Suprapubic skin (tissue), 4 donors: ENCODE measurements around the gene DAB2. TPM values are rescaled to one million over a fixed set of nuclear protein-coding genes. Genes with fewer than 3 reads are reported as not detected.

Source experiments
- DNase-seq, 2 donors: peaks; one replicate each; pipeline ENCODE4 v3.0.0-alpha.2; 2019; ENCODE audit warnings: low spot score in 2 of 2
- H3K27ac ChIP-seq: fragments of 200-600 bp; sonication (generic); one replicate; pipeline ENCODE4 v1.5.1; 2019
- H3K27me3 ChIP-seq: fragments of 200-600 bp; sonication (generic); one replicate; pipeline ENCODE4 v1.5.1; 2019
- H3K36me3 ChIP-seq: fragments of 200-600 bp; sonication (generic); one replicate; pipeline ENCODE4 v1.5.1; 2019
- H3K4me1 ChIP-seq: fragments of 200-600 bp; sonication (generic); one replicate; pipeline ENCODE4 v1.5.1; 2019
- H3K4me3 ChIP-seq: fragments of 200-600 bp; sonication (generic); one replicate; pipeline ENCODE4 v1.5.1; 2019; ENCODE audit warnings: mild to moderate bottlenecking
- H3K9me3 ChIP-seq: fragments of 200-600 bp; sonication (generic); one replicate; pipeline ENCODE4 v1.5.1; 2019
- EP300 ChIP-seq: sonication (generic); formaldehyde crosslinking; IDR thresholded peaks from one replicate; pipeline ENCODE4 v1.6.1; 2017; ENCODE audit warnings: antibody characterized with exemption
- POLR2A ChIP-seq, 2 donors: fragments of 450-650 bp; IDR thresholded peaks; one replicate each; pipeline ENCODE4 v1.6.1; 2017; ENCODE audit warnings: antibody characterized with exemption in 2 of 2, mild to moderate bottlenecking in 2 of 2, moderate library complexity in 2 of 2
- POLR2AphosphoS5 ChIP-seq, 3 donors: sonication (generic); formaldehyde crosslinking; IDR thresholded peaks; one replicate each; pipeline ENCODE4 v1.6.1; 2017; ENCODE audit warnings: antibody characterized with exemption in 3 of 3
- WGBS: methylation state at CpG from one replicate; pipeline ENCODE4 v1.1.5; 2018; 5-methylcytosine and 5-hydroxymethylcytosine counted together
- total RNA-seq, 4 donors: library from RNA; depleted of rRNA; stranded (reverse); fragments of >200 nt; gene quantifications; one replicate each; pipeline ENCODE4 v1.1.0, GENCODE V29; 2016
- TF ChIP-seq, protein P1 (sequence below), 2 donors: fragments of 200-600 bp in 1 of 2; fragments of 450-650 bp in 1 of 2; sonication (generic) in 1 of 2; IDR thresholded peaks; one replicate each; pipeline ENCODE4 v1.5.1; 2016 to 2019; ENCODE audit warnings: antibody characterized with exemption in 2 of 2, mild to moderate bottlenecking in 1 of 2, moderate library complexity in 1 of 2

The DAB2 gene
- total RNA-seq, 4 donors from 2014 or later, result 7.1 to 30.6 (median 11.7) TPM

DNA sequence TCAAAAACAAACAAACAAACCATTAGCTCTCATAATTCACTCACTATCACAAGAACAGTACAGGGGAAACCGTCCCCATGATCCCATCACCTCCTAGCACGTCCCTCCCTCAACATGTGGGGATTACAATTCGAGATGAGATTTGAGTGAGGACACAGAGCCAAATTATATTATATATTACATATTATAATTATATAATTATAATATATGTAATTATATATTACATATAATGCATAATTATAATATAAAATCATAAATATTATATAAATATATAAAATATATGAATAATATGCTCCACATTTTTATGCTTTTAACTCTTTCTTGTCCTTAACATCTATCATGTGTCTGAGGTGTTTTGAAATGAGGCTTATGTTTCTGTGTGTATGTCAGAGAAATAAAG, 57.1 kb downstream of the DAB2 start:
- 79% methylated on average over 3 of the region's 3 CpGs for WGBS
- Histone ChIP-seq H3K9me3 (no peaks in the 10 kb centered on the region), H3K4me1 (peaks cover 12% of the 10 kb centered on the region), H3K36me3 (peaks cover 9% of the 10 kb centered on the region), H3K27me3 (no peaks in the 10 kb centered on the region), H3K4me3 (no peak overlapping the region), H3K27ac (no peak overlapping the region)
- DNase-seq, result no peak
- TF ChIP-seq, protein P1, sequence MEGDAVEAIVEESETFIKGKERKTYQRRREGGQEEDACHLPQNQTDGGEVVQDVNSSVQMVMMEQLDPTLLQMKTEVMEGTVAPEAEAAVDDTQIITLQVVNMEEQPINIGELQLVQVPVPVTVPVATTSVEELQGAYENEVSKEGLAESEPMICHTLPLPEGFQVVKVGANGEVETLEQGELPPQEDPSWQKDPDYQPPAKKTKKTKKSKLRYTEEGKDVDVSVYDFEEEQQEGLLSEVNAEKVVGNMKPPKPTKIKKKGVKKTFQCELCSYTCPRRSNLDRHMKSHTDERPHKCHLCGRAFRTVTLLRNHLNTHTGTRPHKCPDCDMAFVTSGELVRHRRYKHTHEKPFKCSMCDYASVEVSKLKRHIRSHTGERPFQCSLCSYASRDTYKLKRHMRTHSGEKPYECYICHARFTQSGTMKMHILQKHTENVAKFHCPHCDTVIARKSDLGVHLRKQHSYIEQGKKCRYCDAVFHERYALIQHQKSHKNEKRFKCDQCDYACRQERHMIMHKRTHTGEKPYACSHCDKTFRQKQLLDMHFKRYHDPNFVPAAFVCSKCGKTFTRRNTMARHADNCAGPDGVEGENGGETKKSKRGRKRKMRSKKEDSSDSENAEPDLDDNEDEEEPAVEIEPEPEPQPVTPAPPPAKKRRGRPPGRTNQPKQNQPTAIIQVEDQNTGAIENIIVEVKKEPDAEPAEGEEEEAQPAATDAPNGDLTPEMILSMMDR (IDR thresholded peaks at IDR 0.05), result no peak
- TF ChIP-seq POLR2AphosphoS5 (IDR thresholded peaks at IDR 0.05), result no peak
- TF ChIP-seq EP300, result no peak
- no peak for TF ChIP-seq POLR2A (IDR thresholded peaks at IDR 0.05)

DNA sequence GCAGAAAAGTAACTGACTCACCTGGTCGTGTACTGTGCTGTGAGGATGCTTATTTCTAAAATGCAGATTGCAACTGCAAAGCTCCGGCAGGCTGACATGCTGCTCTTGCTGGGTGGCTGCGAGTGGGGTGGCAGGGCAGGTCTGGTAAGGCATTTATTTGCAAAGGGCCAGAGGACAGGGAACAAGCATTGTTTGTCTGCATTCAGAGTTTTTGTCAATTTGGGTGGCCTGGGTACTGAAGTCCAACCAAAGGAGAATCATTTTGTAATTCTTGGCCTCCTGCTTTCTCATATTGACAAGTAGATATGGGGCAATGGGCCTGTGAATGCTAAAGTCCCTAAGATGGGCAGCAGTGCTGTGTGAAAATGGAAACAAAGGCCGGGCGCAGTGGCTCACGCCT, 60.4 kb downstream of the DAB2 start, which contains the start of gene C9:
Gene C9, minus strand, starts transcription at position 129 of the 400 bp plus-strand sequence. Its CDS starts 31 bp downstream, at position 98.
- no peak within 1 kb of the TSS for H3K4me3 ChIP-seq
- peaks cover 1% of the 10 kb centered on the region for H3K4me1 ChIP-seq
- no peak within 1 kb of the TSS for H3K27ac ChIP-seq
- no peaks in the 10 kb centered on the region for H3K9me3 ChIP-seq
- no peaks in the 10 kb centered on the region for H3K27me3 ChIP-seq
- no peak for DNase-seq
- no peaks in the 10 kb centered on the region for H3K36me3 ChIP-seq
- 79% methylated on average over 6 of the region's 6 CpGs for WGBS
- TF ChIP-seq EP300 (no peak), POLR2AphosphoS5 (IDR thresholded peaks at IDR 0.05) (no peak), POLR2A (IDR thresholded peaks at IDR 0.05) (no peak)
- TF ChIP-seq, protein P1 (IDR thresholded peaks at IDR 0.05), result no peak

DNA sequence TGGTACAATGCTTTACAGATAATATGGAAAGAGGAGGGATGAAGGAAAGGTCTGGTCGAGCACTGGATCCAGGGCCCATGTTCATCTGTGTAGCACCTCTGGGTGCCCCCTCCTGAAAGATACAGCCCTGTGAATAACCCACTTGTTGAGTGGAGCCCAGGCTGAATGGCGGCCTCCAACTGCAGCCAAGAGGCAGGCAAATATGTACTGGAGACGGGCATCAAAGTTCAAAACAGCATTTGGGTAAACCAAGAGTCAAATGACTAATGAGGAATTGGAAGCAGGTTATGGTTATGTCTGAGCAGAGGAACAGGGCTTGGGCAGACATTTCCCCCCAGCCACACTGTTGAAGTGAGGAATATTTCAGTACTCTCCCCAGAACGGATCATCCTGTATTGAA, 61.6 kb downstream of the DAB2 start:
- Histone ChIP-seq H3K36me3 (no peaks in the 10 kb centered on the region), H3K4me3 (no peak overlapping the region), H3K9me3 (no peaks in the 10 kb centered on the region), H3K27me3 (no peaks in the 10 kb centered on the region), H3K4me1 (no peaks in the 10 kb centered on the region), H3K27ac (no peak overlapping the region)
- DNase-seq, result no peak
- 83% methylated on average over 4 of the region's 4 CpGs for WGBS
- TF ChIP-seq, protein P1 (IDR thresholded peaks at IDR 0.05), result no peak
- no peak for TF ChIP-seq POLR2AphosphoS5 (IDR thresholded peaks at IDR 0.05)
- no peak for TF ChIP-seq POLR2A (IDR thresholded peaks at IDR 0.05)
- no peak for TF ChIP-seq EP300

DNA sequence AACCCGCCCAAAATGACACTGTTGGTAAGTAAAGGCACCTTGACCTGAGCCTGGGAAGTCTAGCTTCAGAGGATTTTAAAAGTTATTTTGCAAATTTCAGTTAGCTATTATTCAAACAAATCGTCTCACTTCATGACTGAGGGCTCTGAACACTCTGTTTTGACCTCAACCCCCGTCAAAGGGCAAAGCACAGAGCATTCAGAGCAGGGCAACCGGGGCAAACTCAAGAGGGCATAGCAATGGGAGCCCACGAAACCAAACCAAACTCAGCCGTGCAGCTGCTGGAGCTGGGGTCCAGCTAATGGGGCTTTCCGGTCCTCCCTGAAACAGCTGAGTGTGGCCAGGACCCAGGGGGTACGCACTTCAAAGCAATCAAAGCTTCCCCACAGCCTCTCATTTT, 62.1 kb downstream of the DAB2 start:
- no peaks in the 10 kb centered on the region for H3K4me1 ChIP-seq
- H3K36me3 ChIP-seq, result no peaks in the 10 kb centered on the region
- WGBS, result 90% methylated on average over 8 of the region's 8 CpGs
- no peak for DNase-seq
- TF ChIP-seq EP300 (no peak), POLR2A (IDR thresholded peaks at IDR 0.05) (no peak), POLR2AphosphoS5 (IDR thresholded peaks at IDR 0.05) (no peak)
- TF ChIP-seq, protein P1 (IDR thresholded peaks at IDR 0.05), result no peak
- H3K9me3 ChIP-seq, result no peaks in the 10 kb centered on the region
- no peaks in the 10 kb centered on the region for H3K27me3 ChIP-seq
- H3K4me3 ChIP-seq, result no peak overlapping the region
- no peak overlapping the region for H3K27ac ChIP-seq

DNA sequence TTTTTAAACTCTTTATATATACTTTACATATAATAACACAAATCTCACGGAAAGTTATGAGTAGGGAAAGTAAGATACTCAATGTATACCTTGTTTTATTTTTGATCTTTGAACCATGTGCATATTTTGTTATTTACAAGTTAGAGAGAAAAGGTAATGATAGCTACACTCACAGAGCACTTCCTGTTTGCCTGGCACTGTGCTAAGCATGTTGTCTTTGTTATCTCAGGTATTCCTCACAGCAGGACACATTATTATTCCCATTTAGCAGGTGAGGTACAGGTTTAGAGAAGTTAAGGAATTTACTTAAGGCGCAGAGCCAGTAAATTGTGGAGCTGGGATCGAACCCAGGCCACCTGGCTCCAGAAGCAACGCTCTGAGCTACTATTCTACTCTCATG, 63.5 kb downstream of the DAB2 start:
- no peaks in the 10 kb centered on the region for H3K9me3 ChIP-seq
- TF ChIP-seq POLR2A (IDR thresholded peaks at IDR 0.05), result no peak
- TF ChIP-seq, protein P1 (IDR thresholded peaks at IDR 0.05), result no peak
- H3K27ac ChIP-seq, result no peak overlapping the region
- no peaks in the 10 kb centered on the region for H3K4me1 ChIP-seq
- no peak for DNase-seq
- 86% methylated on average over 4 of the region's 4 CpGs for WGBS
- H3K4me3 ChIP-seq, result no peak overlapping the region
- no peaks in the 10 kb centered on the region for H3K36me3 ChIP-seq
- no peaks in the 10 kb centered on the region for H3K27me3 ChIP-seq
